HEK293T (cell line): ENCODE data around the gene IFT81.

Source experiments
- CTBP1 ChIP-seq: fragments of 450-650 bp; IDR thresholded peaks from 2 replicates; pipeline ENCODE4 v1.6.1; 2016; ENCODE audit warnings: borderline replicate concordance
- ELF4 ChIP-seq: fragments of 450-650 bp; IDR thresholded peaks from 2 replicates; pipeline ENCODE4 v1.6.1; 2017; ENCODE audit warnings: antibody characterized with exemption
- FOXA1 ChIP-seq: fragments of 450-650 bp; IDR thresholded peaks from 2 replicates; pipeline ENCODE4 v1.6.1; 2016; ENCODE audit warnings: mild to moderate bottlenecking
- FOXK2 ChIP-seq: fragments of 450-650 bp; IDR thresholded peaks from 2 replicates; pipeline ENCODE4 v1.6.1; 2016; ENCODE audit warnings: mild to moderate bottlenecking
- FOXM1 ChIP-seq: fragments of 450-650 bp; IDR thresholded peaks from 2 replicates; pipeline ENCODE4 v1.6.1; 2017; ENCODE audit warnings: mild to moderate bottlenecking, borderline replicate concordance
- HDGF ChIP-seq: fragments of 450-650 bp; IDR thresholded peaks from 2 replicates; pipeline ENCODE4 v1.6.1; 2017; ENCODE audit warnings: antibody characterized with exemption, borderline replicate concordance
- LEF1 ChIP-seq: fragments of 450-650 bp; IDR thresholded peaks from 2 replicates; pipeline ENCODE4 v1.6.1; 2017; ENCODE audit warnings: mild to moderate bottlenecking, borderline replicate concordance
- NFRKB ChIP-seq: fragments of 450-650 bp; IDR thresholded peaks from 2 replicates; pipeline ENCODE4 v1.6.1; 2016; ENCODE audit warnings: mild to moderate bottlenecking, moderate library complexity
- SP1 ChIP-seq: fragments of 450-650 bp; IDR thresholded peaks from 2 replicates; pipeline ENCODE4 v1.6.1; 2017
- SUZ12 ChIP-seq: fragments of 450-650 bp; IDR thresholded peaks from 2 replicates; pipeline ENCODE4 v1.6.1; 2016; ENCODE audit warnings: mild to moderate bottlenecking
- ZNF384 ChIP-seq: fragments of 450-650 bp; IDR thresholded peaks from 2 replicates; pipeline ENCODE4 v1.6.1; 2016
- TF ChIP-seq, protein P1 (sequence below): fragments of 450-650 bp; IDR thresholded peaks from 2 replicates; pipeline ENCODE4 v1.6.1; 2016

GRCh38 chr12:110146986-110147385, 22.8 kb downstream of the IFT81 start:
- TF ChIP-seq LEF1 (no peak), FOXK2 (no peak), ELF4 (no peak), SUZ12 (no peak), HDGF (no peak), SP1 (no peak), CTBP1 (no peak), NFRKB (no peak), FOXM1 (no peak), ZNF384 (no peak), FOXA1 (no peak)
- TF ChIP-seq, protein P1, sequence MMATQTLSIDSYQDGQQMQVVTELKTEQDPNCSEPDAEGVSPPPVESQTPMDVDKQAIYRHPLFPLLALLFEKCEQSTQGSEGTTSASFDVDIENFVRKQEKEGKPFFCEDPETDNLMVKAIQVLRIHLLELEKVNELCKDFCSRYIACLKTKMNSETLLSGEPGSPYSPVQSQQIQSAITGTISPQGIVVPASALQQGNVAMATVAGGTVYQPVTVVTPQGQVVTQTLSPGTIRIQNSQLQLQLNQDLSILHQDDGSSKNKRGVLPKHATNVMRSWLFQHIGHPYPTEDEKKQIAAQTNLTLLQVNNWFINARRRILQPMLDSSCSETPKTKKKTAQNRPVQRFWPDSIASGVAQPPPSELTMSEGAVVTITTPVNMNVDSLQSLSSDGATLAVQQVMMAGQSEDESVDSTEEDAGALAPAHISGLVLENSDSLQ, result no peak
